Endothelial cell of umbilical vein (primary cell): Measurements from ENCODE around the gene GDNF. TPM values are rescaled to one million over a fixed set of nuclear protein-coding genes. Genes with fewer than 3 reads are reported as not detected.

Experiments used
- BruUV-seq: library from RNA; stranded (reverse); fragments of 400-500 nt; replicated peaks from 2 replicates; lab custom pipeline; 2021; lab: Mats Ljungman, UMichigan
- CTCF ChIA-PET: fragments of 300-600, 350-600 bp; sonication (Branson Sonifier 250); formaldehyde crosslinking; loops from one replicate; lab custom pipeline; 2021; ENCODE audit warnings: antibody characterized with exemption, inconsistent platforms; lab: Charles Lee
- POLR2A ChIA-PET: fragments of 300-600, 350-600 bp; sonication (Branson Sonifier 250); formaldehyde crosslinking; loops from one replicate; lab custom pipeline; 2021; ENCODE audit warnings: antibody characterized with exemption, inconsistent platforms; lab: Charles Lee
- DNase-seq: peaks from one replicate; pipeline ENCODE4 v3.0.0-alpha.2; 2011; ENCODE audit warnings: low read depth, low spot score
- FAIRE-seq: peaks from 2 replicates; lab custom pipeline; 2011; peaks lifted over from hg19 to GRCh38; lab: Jason Lieb, UNC
- H2AFZ ChIP-seq: 2 replicates; pipeline ENCODE4 v1.6.0; 2012; ENCODE audit warnings: low read depth, low read length, control low read depth, inconsistent platforms
- H3K27ac ChIP-seq: 2 replicates; pipeline ENCODE4 v1.5.1; 2011; ENCODE audit warnings: low read depth, mild to moderate bottlenecking, control low read depth, low read length, moderate library complexity; ENCODE audit not compliant: insufficient read depth
- H3K27me3 ChIP-seq, 2 experiments: 2 replicates each; pipeline versions ENCODE4 v1.6.0 to v1.6.1; 2011; ENCODE audit warnings: low read length in 2 of 2, mixed read lengths in 1 of 2; ENCODE audit not compliant: control insufficient read depth in 2 of 2, insufficient read depth in 2 of 2
- H3K36me3 ChIP-seq, 2 experiments: 2 replicates in 1 of 2; 3 replicates in 1 of 2; pipeline ENCODE4 v1.5.1; 2011; ENCODE audit warnings: low read length in 2 of 2, mild to moderate bottlenecking in 1 of 2, moderate library complexity in 1 of 2; ENCODE audit not compliant: control insufficient read depth in 2 of 2, insufficient read depth in 2 of 2; ENCODE audit errors: extremely low read depth in 1 of 2
- H3K4me1 ChIP-seq: 3 replicates; pipeline ENCODE4 v1.5.1; 2011; ENCODE audit warnings: mild to moderate bottlenecking, low read length; ENCODE audit not compliant: control insufficient read depth, insufficient read depth; ENCODE audit errors: extremely low read depth
- H3K4me2 ChIP-seq: 2 replicates; pipeline ENCODE4 v1.6.1; 2011; ENCODE audit warnings: low read length, control low read depth, mixed read lengths; ENCODE audit not compliant: insufficient read depth
- H3K4me3 ChIP-seq, 3 experiments: fragments of 200-600 bp in 1 of 3; sonication (generic), shearing (Covaris generic) in 1 of 3; replicated peaks in 1 of 3; 2 replicates each; pipeline ENCODE4 v1.5.1; 2011 to 2016; ENCODE audit warnings: control low read depth in 3 of 3, low read length in 3 of 3, mild to moderate bottlenecking in 2 of 3, inconsistent platforms in 1 of 3, low read depth in 1 of 3, moderate library complexity in 1 of 3; ENCODE audit not compliant: insufficient read depth in 1 of 3
- H3K79me2 ChIP-seq: 2 replicates; pipeline ENCODE4 v1.6.0; 2012; ENCODE audit warnings: low read length, inconsistent platforms; ENCODE audit not compliant: control insufficient read depth, insufficient read depth
- H3K9ac ChIP-seq: replicated peaks from 2 replicates; pipeline ENCODE3; 2011; ENCODE audit warnings: low read length, control low read depth; ENCODE audit not compliant: insufficient read depth; ENCODE audit errors: extremely low read depth
- H3K9me1 ChIP-seq: replicated peaks from 3 replicates; pipeline ENCODE4 v1.6.0; 2011; ENCODE audit warnings: mild to moderate bottlenecking, low read length; ENCODE audit not compliant: control insufficient read depth, insufficient read depth; ENCODE audit errors: extremely low read depth
- H3K9me3 ChIP-seq: replicated peaks from 2 replicates; pipeline ENCODE4 v1.5.1; 2012; ENCODE audit warnings: low read length, inconsistent platforms; ENCODE audit not compliant: control insufficient read depth, insufficient read depth
- H4K20me1 ChIP-seq: replicated peaks from 2 replicates; pipeline ENCODE3; 2011; ENCODE audit warnings: mild to moderate bottlenecking, low read length; ENCODE audit not compliant: control insufficient read depth, insufficient read depth; ENCODE audit errors: extremely low read depth
- CTCF ChIP-seq, 2 donors: IDR thresholded peaks; 1 replicate in 1 of 2; 2 replicates in 1 of 2; pipeline ENCODE4 v1.5.1; 2011; ENCODE audit warnings: low read length in 2 of 2, mild to moderate bottlenecking in 2 of 2, moderate library complexity in 2 of 2, control low read depth in 1 of 2, inconsistent platforms in 1 of 2, low read depth in 1 of 2; ENCODE audit not compliant: insufficient read depth in 1 of 2; ENCODE audit errors: extremely low read depth in 1 of 2
- EZH2 ChIP-seq: IDR thresholded peaks from 2 replicates; pipeline ENCODE4 v1.6.1; 2012; ENCODE audit warnings: borderline replicate concordance, low read depth, mild to moderate bottlenecking, moderate library complexity, low read length, inconsistent platforms; ENCODE audit not compliant: severe bottlenecking
- FOS ChIP-seq: IDR thresholded peaks from 2 replicates; pipeline ENCODE4 v1.6.1; 2011; ENCODE audit warnings: mild to moderate bottlenecking, low read length, moderate library complexity, borderline replicate concordance; ENCODE audit not compliant: insufficient read depth
- GATA2 ChIP-seq: IDR thresholded peaks from 2 replicates; pipeline ENCODE4 v1.7.0; 2011; ENCODE audit warnings: low read depth, mild to moderate bottlenecking, moderate library complexity, mixed read lengths, low read length; ENCODE audit not compliant: insufficient read length, insufficient read depth
- JUN ChIP-seq: IDR thresholded peaks from 2 replicates; pipeline ENCODE4 v1.6.1; 2011; ENCODE audit warnings: borderline replicate concordance, low read depth; ENCODE audit not compliant: insufficient read length, insufficient read depth
- MYC ChIP-seq: IDR thresholded peaks from one replicate; pipeline ENCODE4 v1.6.1; 2011; ENCODE audit warnings: mild to moderate bottlenecking, low read depth, low read length
- POLR2A ChIP-seq: IDR thresholded peaks from 2 replicates; pipeline ENCODE4 v1.6.1; 2012; ENCODE audit warnings: low read depth, mild to moderate bottlenecking, control low read depth, low read length
- POLR2AphosphoS5 ChIP-seq: IDR thresholded peaks from 2 replicates; pipeline ENCODE4 v1.6.1; 2012; ENCODE audit warnings: low read depth, mild to moderate bottlenecking, control low read depth, low read length, moderate library complexity; ENCODE audit not compliant: insufficient read depth
- dilution Hi-C: fragments of 300-500 bp; cut with MboI; formaldehyde crosslinking; loops from one replicate; pipeline ENCODE4 v1.15.0; 2019; ENCODE audit warnings: low sequenced_read_pairs; ENCODE audit not compliant: extremely low pct_ligation_motif_present
- intact Hi-C: fragments of 100-400 bp; cut with micrococcal nuclease; formaldehyde crosslinking; loops from one replicate; pipeline ENCODE4 v1.10.0; 2022
- polyA plus RNA-seq, 4 experiments: library from polyadenylated mRNA; depleted of rRNA in 3 of 4; stranded (reverse) in 3 of 4; unstranded in 1 of 4; fragments of >200 nt; gene quantifications; 2 replicates each; pipeline versions ENCODE4 v1.2.1 to v1.2.3, GENCODE V29; 2011 to 2012; ENCODE audit warnings: missing spikeins in 1 of 4
- total RNA-seq: library from RNA; stranded (reverse); gene quantifications from 2 replicates; pipeline ENCODE4 v1.2.3, GENCODE V29; 2021
- TF ChIP-seq, protein P1 (sequence below): IDR thresholded peaks from 2 replicates; pipeline ENCODE4 v1.6.1; 2011; ENCODE audit not compliant: insufficient read depth, insufficient read length

Gene GDNF
- total and polyA plus RNA-seq, 2 donors (not counting 3 experiments of a cell fraction or from before 2014, with no cell fraction given), result not detected

DNA sequence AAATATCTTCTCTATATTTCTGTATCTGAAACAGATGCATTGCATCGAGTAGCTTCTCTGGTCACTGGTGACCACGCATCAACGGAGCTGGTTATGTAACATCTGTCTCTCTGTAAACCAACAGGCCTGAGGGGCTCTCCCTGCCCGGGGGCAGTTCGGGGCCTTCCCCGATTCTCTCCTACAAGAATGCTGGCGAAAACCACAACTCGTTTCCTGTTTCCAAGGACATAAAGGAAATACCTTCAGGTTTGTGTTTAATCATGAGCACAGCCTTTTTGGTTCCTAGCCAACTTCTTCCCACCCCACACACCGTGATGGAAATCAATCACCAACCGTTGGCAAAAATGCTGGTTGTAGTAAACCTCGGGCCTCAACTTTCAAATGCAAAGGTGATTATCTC, 25.1 kb downstream of the GDNF start:
- Histone ChIP-seq H3K9me1 (no peaks in the 10 kb centered on the region), H3K9me3 (no peaks in the 10 kb centered on the region), H4K20me1 (no peaks in the 10 kb centered on the region), H3K4me2 (no peak overlapping the region), H3K4me1 (peaks cover 2% of the 10 kb centered on the region), H2AFZ (no peak overlapping the region), H3K79me2 (no peaks in the 10 kb centered on the region), H3K36me3 (no peaks in the 10 kb centered on the region), H3K4me3 (no peak overlapping the region), H3K27me3 (peaks cover 0 to 2% of the 10 kb centered on the region in 2 experiments), H3K27ac (no peak overlapping the region), H3K9ac (no peak overlapping the region)
- BruUV-seq, result no TSS peak
- peak; percentile 71 for FAIRE-seq
- dilution Hi-C loops (no loop called here), intact Hi-C loops (no loop called here)
- POLR2A ChIA-PET, result no interaction called here
- no peak for DNase-seq
- TF ChIP-seq JUN (no peak), EZH2 (no peak), MYC (no peak), CTCF (IDR thresholded peaks at IDR 0.05; ENCODE audit: extremely low read depth in 1 of 2, insufficient read depth in 1 of 2, low read depth in 1 of 2, low read length in 2 of 2) (no peak), POLR2AphosphoS5 (no peak), GATA2 (no peak), FOS (no peak), POLR2A (no peak)
- TF ChIP-seq, protein P1, sequence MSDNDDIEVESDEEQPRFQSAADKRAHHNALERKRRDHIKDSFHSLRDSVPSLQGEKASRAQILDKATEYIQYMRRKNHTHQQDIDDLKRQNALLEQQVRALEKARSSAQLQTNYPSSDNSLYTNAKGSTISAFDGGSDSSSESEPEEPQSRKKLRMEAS, result no peak
- CTCF ChIA-PET, result interaction anchor here (1.0 kb wide), 1 partner anchor 401 kb away, joined by 3 read pairs; no protein-coding TSS in a partner anchor
